Lower leg skin (tissue), 4 donors: Measurements from ENCODE around the gene NRTN. TPM values are rescaled to one million over a fixed set of nuclear protein-coding genes. Genes with fewer than 3 reads are reported as not detected.
"Not testable (repeated sequence)": the region's sequence is repeated elsewhere in the genome, so short reads cannot be mapped to it uniquely, and the experiment has no call there.

Experiments
- DNase-seq, 2 donors: peaks; one replicate each; pipeline ENCODE4 v3.0.0-alpha.2; 2019; ENCODE audit warnings: low spot score in 2 of 2
- H3K4me3 ChIP-seq: fragments of 200-600 bp; sonication (generic); 2 replicates; pipeline ENCODE4 v1.5.1; 2017; ENCODE audit warnings: mild to moderate bottlenecking, low read depth; ENCODE audit not compliant: poor library complexity, severe bottlenecking
- POLR2A ChIP-seq, 2 donors: fragments of 450-650 bp; IDR thresholded peaks; one replicate each; pipeline ENCODE4 v1.6.1; 2016 to 2017; ENCODE audit warnings: antibody characterized with exemption in 2 of 2, mild to moderate bottlenecking in 1 of 2, moderate library complexity in 1 of 2
- WGBS, 2 donors: methylation state at CpG; one replicate each; pipeline ENCODE4 v1.1.5; 2018; 5-methylcytosine and 5-hydroxymethylcytosine counted together
- intact Hi-C: fragments of 100-400 bp; cut with DNase I; formaldehyde crosslinking; loops from one replicate; pipeline ENCODE4 v1.15.0; 2023; ENCODE audit warnings: low total_unique reads
- total RNA-seq, 4 donors: library from RNA; depleted of rRNA; stranded (reverse); fragments of >200 nt; gene quantifications; one replicate each; pipeline ENCODE4 v1.1.0, GENCODE V29; 2016
- TF ChIP-seq, protein P1 (sequence below), 3 donors: fragments of 450-650 bp; IDR thresholded peaks; one replicate each; pipeline ENCODE4 v1.5.1; 2016; ENCODE audit warnings: antibody characterized with exemption in 3 of 3, mild to moderate bottlenecking in 3 of 3, moderate library complexity in 2 of 3

Gene NRTN
- total RNA-seq, 4 donors from 2014 or later, result 6.5 to 7.9 (median 7.2) TPM

DNA sequence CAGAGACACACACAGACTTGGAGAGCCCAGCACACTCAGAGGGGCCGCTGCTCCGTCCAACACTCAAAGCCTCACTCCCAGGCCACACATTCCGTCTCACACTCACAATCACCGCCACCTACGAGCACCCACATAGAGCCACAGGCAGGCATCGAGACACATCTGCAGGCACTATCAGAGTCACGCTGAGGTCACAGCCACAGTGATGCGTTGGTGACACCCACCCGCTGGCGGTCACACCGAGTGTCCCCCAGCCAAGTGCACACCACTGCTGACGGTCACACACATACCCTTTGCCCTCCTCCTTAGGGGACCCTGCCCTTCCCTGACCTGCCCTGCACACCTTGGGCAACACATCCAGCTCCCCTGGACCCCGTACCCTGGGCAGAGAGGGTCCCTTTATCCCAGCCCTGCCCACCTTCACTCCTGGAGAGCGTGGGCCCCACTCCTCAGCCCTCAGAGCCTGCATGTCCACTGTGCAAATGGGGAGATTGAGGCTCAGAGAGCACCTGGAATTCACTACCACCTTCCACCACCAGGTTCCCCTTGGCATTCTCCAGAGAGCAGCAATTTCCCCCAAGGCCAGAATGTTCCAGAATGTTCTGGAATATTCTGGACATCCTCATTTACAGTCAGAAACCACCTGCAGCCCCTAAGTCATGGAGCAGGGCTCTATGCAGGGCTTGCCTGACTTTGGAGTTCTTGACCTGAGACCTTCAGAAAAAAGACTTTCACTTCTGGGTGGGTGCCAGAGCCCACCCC lies 60.0 kb downstream of the NRTN start:
- WGBS, 2 donors, result 85 to 89% methylated on average over 14 of the region's 14 CpGs
- no peak for DNase-seq
- intact Hi-C loops, result no loop called here

DNA sequence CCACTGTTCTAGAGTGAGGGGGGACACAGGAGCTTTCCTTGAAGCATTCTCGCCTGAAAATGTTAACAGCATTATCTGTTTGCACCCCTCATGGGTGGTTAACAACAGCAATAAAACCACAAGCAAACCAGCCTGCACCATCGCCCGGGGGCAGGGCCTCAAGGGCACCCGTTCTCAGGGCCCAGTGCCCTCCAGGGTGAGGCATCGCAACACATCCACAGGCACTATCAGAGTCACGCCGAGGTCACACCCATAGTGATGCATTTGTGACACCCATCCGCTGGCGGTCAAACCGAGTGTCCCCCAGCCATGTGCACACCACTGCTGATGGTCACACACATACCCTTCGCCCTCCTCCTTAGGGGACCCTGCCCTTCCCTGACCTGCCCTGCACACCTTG lies 60.9 kb downstream of the NRTN start:
- no peak for DNase-seq
- intact Hi-C loops, result no loop called here
- H3K4me3 ChIP-seq, result no peak overlapping the region
- 87 to 88% methylated on average over 8 to 11 of the region's 11 CpGs for WGBS, 2 donors
- TF ChIP-seq, protein P1, sequence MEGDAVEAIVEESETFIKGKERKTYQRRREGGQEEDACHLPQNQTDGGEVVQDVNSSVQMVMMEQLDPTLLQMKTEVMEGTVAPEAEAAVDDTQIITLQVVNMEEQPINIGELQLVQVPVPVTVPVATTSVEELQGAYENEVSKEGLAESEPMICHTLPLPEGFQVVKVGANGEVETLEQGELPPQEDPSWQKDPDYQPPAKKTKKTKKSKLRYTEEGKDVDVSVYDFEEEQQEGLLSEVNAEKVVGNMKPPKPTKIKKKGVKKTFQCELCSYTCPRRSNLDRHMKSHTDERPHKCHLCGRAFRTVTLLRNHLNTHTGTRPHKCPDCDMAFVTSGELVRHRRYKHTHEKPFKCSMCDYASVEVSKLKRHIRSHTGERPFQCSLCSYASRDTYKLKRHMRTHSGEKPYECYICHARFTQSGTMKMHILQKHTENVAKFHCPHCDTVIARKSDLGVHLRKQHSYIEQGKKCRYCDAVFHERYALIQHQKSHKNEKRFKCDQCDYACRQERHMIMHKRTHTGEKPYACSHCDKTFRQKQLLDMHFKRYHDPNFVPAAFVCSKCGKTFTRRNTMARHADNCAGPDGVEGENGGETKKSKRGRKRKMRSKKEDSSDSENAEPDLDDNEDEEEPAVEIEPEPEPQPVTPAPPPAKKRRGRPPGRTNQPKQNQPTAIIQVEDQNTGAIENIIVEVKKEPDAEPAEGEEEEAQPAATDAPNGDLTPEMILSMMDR (IDR thresholded peaks at IDR 0.05), result no peak
- TF ChIP-seq POLR2A (IDR thresholded peaks at IDR 0.05), result no peak

More for the DNA sequence above, 60.0 kb downstream of the NRTN start:
- no peak overlapping the region for H3K4me3 ChIP-seq
- TF ChIP-seq POLR2A (IDR thresholded peaks at IDR 0.05), result no peak
- TF ChIP-seq, protein P1 (IDR thresholded peaks at IDR 0.05), result no peak

DNA sequence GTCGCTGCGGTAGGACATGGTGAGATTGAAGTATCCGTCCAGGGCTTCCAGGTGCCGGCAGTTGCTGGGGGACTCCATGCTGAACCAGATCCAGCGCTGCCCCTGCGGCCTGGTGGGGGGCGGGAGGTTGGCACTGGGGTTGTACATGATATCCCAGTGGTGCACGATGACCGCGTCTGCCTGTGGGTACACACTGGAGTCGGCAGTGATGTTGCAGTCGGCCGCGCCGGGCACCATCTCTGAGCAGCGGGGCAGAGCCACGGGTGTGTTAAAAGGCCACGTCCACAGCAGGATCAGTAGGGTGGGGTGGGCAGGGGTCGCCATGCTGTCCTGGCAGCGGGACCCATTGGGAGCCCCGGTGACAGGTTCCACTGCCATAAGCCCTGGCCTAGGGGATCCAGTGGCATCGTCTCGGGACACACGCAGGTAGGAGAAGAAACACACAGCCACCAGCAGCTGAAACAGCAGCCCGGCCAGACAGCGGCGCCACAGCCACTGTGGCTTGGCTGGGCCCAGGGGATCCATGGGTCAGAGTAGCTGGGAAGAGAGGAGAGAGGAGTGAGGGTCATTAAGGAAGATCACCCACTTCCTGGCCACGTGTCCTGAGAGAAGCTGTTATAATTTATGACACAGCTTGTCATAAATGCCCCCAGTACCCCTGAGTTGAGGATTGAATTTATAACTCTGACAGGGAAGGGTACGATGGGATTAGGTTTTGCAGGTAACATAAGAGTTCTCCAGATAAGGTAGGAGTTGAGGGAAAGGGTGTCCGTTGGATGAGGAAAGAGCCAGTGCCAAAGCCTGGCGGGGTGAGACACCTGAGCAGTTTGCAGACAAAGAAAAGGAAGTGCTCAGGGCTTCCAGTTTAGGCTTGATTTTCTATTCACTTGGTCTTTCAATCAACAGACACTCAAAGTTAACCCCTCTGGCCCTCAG lies 62.6 kb downstream of the NRTN start:
- intact Hi-C loops, result no loop called here
- H3K4me3 ChIP-seq, result no peak overlapping the region
- WGBS, 2 donors, result 82 to 91% methylated on average over 28 to 31 of the region's 31 CpGs
- no peak for DNase-seq
- TF ChIP-seq, protein P1 (IDR thresholded peaks at IDR 0.05), result no peak
- TF ChIP-seq POLR2A (IDR thresholded peaks at IDR 0.05), result no peak

DNA sequence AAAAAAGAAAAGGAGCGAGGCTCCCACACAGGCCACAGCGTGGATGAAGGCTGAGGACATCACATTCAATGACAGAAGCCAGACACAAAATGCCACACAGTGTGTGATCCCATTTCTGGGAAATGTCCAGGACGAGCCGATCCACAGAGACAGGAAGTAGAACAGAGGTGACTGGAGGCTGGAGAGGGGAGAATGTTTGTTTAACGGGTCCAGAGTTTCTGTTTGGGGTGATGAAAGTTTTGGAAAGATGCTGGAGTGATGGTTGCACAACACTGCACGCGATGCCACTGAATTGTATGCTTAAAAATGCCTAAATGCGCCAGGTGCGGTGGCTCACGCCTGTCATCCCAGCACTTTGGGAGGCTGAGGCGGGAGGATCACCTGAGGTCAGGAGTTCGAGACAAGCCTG lies 66.1 kb downstream of the NRTN start:
- intact Hi-C loops, result no loop called here
- TF ChIP-seq POLR2A (IDR thresholded peaks at IDR 0.05), result no peak
- TF ChIP-seq, protein P1 (IDR thresholded peaks at IDR 0.05), result peak in 1 of 3 donors; percentile 37
- no peak for DNase-seq
- H3K4me3 ChIP-seq, result no peak overlapping the region
- 76 to 82% methylated on average over 12 of the region's 12 CpGs for WGBS, 2 donors

DNA sequence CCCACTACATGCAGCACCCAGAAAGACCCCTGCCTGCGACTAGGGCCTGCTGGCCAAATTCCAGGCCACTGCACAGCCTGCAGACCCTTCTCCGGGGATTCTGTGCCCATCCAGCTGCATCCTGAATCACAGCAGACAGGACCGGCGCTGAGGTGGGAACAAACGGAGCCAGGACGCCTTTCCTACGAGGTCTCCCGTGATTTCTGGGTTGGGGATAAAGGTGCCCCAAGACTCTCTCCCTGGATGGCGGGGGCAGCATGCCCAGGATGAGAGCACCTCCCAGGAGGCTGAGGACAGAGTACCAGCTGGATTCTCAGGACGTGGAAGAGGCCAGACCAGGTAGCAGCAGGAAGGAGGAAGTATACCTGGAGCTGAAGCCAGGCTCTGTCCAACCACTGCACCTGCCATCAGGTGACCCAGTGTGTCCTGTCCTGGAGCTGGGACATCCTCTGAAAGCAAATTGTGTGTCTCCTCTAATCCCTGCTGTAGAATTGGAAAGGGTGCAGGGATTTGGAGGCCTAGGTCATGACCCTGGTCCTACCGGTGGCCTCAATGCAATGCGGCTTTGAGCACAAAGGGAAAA lies 68.8 kb downstream of the NRTN start:
- WGBS, 2 donors, result 92 to 93% methylated on average over 12 of the region's 12 CpGs
- H3K4me3 ChIP-seq, result no peak overlapping the region
- TF ChIP-seq, protein P1 (IDR thresholded peaks at IDR 0.05), result no peak
- TF ChIP-seq POLR2A (IDR thresholded peaks at IDR 0.05), result no peak
- DNase-seq, result no peak
- intact Hi-C loops, result no loop called here

DNA sequence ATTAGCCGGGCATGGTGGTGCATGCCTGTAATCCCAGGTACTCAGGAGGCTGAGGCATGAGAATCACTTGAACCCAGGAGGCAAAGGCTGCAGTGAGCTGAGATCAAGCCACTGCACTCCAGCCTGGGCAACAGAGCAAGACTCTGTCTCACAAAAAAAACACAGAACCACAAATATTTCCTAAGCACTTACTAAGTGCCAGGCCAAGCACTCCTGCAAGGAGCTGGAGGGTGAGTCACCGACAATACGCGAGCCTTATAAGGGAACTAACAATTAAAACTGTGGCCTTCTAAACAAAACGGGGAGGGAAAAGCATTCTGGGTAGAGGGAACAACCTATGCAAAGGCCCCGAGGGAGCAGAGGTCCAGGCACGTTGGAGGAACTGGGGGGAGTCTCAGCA lies 69.6 kb downstream of the NRTN start:
- H3K4me3 ChIP-seq, intact Hi-C loops, DNase-seq: not testable (repeated sequence)
- WGBS, 2 donors, result 70 to 82% methylated on average over 7 of the region's 7 CpGs
